Smooth muscle cell (in vitro differentiated cells): ENCODE measurements around the gene SIKE1. TPM values are rescaled to one million over a fixed set of nuclear protein-coding genes. Genes with fewer than 3 reads are reported as not detected.
A peak's percentile ranks its signal among the peaks of the same experiment; 100 is the strongest.

ENCODE experiments used
- DNase-seq: peaks from one replicate; lab custom pipeline; 2025; ENCODE audit not compliant: unreplicated experiment; lab: John Stamatoyannopoulos, UW
- H2AFZ ChIP-seq: fragments of 200-600 bp; sonication (generic); 2 replicates; pipeline ENCODE4 v1.6.0; 2016; ENCODE audit warnings: antibody characterized with exemption, low read depth, mild to moderate bottlenecking
- H3F3A ChIP-seq: fragments of 200-600 bp; sonication (generic); 2 replicates; pipeline ENCODE4 v1.6.0; 2017; ENCODE audit warnings: antibody characterized with exemption, low read depth
- H3K27ac ChIP-seq: fragments of 200-600 bp; sonication (generic); 2 replicates; pipeline ENCODE4 v1.5.1; 2016; ENCODE audit warnings: low read depth, mild to moderate bottlenecking
- H3K27me3 ChIP-seq: fragments of 200-600 bp; sonication (generic); 2 replicates; pipeline ENCODE4 v1.6.1; 2016; ENCODE audit warnings: low read depth, mild to moderate bottlenecking
- H3K36me3 ChIP-seq: fragments of 200-600 bp; sonication (generic); 2 replicates; pipeline ENCODE4 v1.5.1; 2016; ENCODE audit warnings: low read depth
- H3K4me1 ChIP-seq: fragments of 200-600 bp; sonication (generic); 2 replicates; pipeline ENCODE4 v1.5.1; 2016; ENCODE audit warnings: low read depth
- H3K4me2 ChIP-seq: fragments of 200-600 bp; sonication (generic); 2 replicates; pipeline ENCODE4 v1.6.0; 2016; ENCODE audit warnings: mild to moderate bottlenecking
- H3K4me3 ChIP-seq: fragments of 200-600 bp; sonication (generic); 2 replicates; pipeline ENCODE4 v1.5.1; 2016; ENCODE audit warnings: mild to moderate bottlenecking
- H3K79me2 ChIP-seq: fragments of 200-600 bp; sonication (generic); 2 replicates; pipeline ENCODE4 v1.6.0; 2016; ENCODE audit warnings: low read depth, mild to moderate bottlenecking
- H3K9ac ChIP-seq: fragments of 200-600 bp; sonication (generic); 2 replicates; pipeline ENCODE4 v1.6.0; 2016; ENCODE audit warnings: low read depth
- H3K9me3 ChIP-seq: fragments of 200-600 bp; sonication (generic); replicated peaks from 2 replicates; pipeline ENCODE4 v1.5.1; 2016; ENCODE audit warnings: low read depth
- H4K20me1 ChIP-seq: fragments of 200-600 bp; sonication (generic); 2 replicates; pipeline ENCODE4 v1.6.0; 2016; ENCODE audit warnings: low read depth
- WGBS: methylation state at CpG from one replicate; pipeline ENCODE4 v1.1.7; 2016; ENCODE audit warnings: low lambda C conversion rate; 5-methylcytosine and 5-hydroxymethylcytosine counted together
- polyA plus RNA-seq: library from polyadenylated mRNA; unstranded; fragments of >200 nt; fragmentation: Nextera tagmentation; extraction: Ambion mirVana; gene quantifications from 2 replicates; pipeline ENCODE4 v1.2.1, GENCODE V29; 2016
- total RNA-seq: library from RNA; depleted of rRNA; stranded (reverse); fragments of >200 nt; gene quantifications from 2 replicates; pipeline ENCODE4 v1.2.3, GENCODE V29; 2014
- TF ChIP-seq, protein P1 (sequence below): fragments of 200-600 bp; sonication (generic); IDR thresholded peaks from 2 replicates; pipeline ENCODE4 v1.5.1; 2017; ENCODE audit warnings: borderline replicate concordance, mild to moderate bottlenecking, antibody characterized with exemption; ENCODE audit not compliant: insufficient read depth, poor library complexity, severe bottlenecking

The SIKE1 gene
- total and polyA plus RNA-seq, 2 experiments from 2014 or later, result 37.0 to 70.5 TPM

GRCh38 chr1:114757455-114758255 lies 22.8 kb downstream of the SIKE1 start, which contains the start of gene CSDE1:
CSDE1 (minus strand) TSS chr1:114757984; CDS start chr1:114739890, 18,094 bp downstream.
- H4K20me1 ChIP-seq, result peaks cover 46% of the 10 kb centered on the region
- under 1% methylated on average over 50 of the region's 50 CpGs for WGBS

GRCh38 chr1:114756949-114757454 lies 23.5 kb downstream of the SIKE1 start:
- Histone ChIP-seq H3K9me3 (no peaks in the 10 kb centered on the region), H3K27ac (peak overlapping the region; percentile 99), H4K20me1 (peaks cover 53% of the 10 kb centered on the region), H3K4me2 (peak overlapping the region; percentile 95), H3F3A (peaks cover 3% of the 10 kb centered on the region), H3K4me3 (peak overlapping the region; percentile 83), H3K79me2 (peaks cover 52% of the 10 kb centered on the region), H3K36me3 (no peaks in the 10 kb centered on the region), H2AFZ (no peak overlapping the region), H3K9ac (peak overlapping the region; percentile 100), H3K4me1 (peaks cover 30% of the 10 kb centered on the region), H3K27me3 (no peaks in the 10 kb centered on the region)
- TF ChIP-seq, protein P1, sequence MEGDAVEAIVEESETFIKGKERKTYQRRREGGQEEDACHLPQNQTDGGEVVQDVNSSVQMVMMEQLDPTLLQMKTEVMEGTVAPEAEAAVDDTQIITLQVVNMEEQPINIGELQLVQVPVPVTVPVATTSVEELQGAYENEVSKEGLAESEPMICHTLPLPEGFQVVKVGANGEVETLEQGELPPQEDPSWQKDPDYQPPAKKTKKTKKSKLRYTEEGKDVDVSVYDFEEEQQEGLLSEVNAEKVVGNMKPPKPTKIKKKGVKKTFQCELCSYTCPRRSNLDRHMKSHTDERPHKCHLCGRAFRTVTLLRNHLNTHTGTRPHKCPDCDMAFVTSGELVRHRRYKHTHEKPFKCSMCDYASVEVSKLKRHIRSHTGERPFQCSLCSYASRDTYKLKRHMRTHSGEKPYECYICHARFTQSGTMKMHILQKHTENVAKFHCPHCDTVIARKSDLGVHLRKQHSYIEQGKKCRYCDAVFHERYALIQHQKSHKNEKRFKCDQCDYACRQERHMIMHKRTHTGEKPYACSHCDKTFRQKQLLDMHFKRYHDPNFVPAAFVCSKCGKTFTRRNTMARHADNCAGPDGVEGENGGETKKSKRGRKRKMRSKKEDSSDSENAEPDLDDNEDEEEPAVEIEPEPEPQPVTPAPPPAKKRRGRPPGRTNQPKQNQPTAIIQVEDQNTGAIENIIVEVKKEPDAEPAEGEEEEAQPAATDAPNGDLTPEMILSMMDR, result no peak
- no peak for DNase-seq
- under 1% methylated on average over 17 of the region's 17 CpGs for WGBS

More at GRCh38 chr1:114757455-114758255, 22.8 kb downstream of the SIKE1 start, which contains the start of gene CSDE1:
- Histone ChIP-seq H3K4me1 (peaks cover 30% of the 10 kb centered on the region), H3K9me3 (no peaks in the 10 kb centered on the region), H3F3A (peaks cover 3% of the 10 kb centered on the region), H3K4me3 (peak within 1 kb of the TSS; percentile 83), H3K36me3 (no peaks in the 10 kb centered on the region), H3K9ac (peak within 1 kb of the TSS; percentile 100), H3K27me3 (no peaks in the 10 kb centered on the region), H3K79me2 (peaks cover 46% of the 10 kb centered on the region), H2AFZ (peak within 1 kb of the TSS; percentile 91), H3K4me2 (peak within 1 kb of the TSS; percentile 95), H3K27ac (peak within 1 kb of the TSS; percentile 99)
- TF ChIP-seq, protein P1, result peak; percentile 39
- DNase-seq, result peak; percentile 78

- H3K9ac ChIP-seq, result peak overlapping the region; percentile 100
- H3F3A ChIP-seq, result peaks cover 3% of the 10 kb centered on the region
- peaks cover 60% of the 10 kb centered on the region for H4K20me1 ChIP-seq
- no peak overlapping the region for H2AFZ ChIP-seq
- H3K27ac ChIP-seq, result peak overlapping the region; percentile 99
- no peak for DNase-seq
- H3K9me3 ChIP-seq, result no peaks in the 10 kb centered on the region
- TF ChIP-seq, protein P1, result no peak
- H3K27me3 ChIP-seq, result no peaks in the 10 kb centered on the region
- H3K4me3 ChIP-seq, result peak overlapping the region; percentile 83
- H3K79me2 ChIP-seq, result peaks cover 60% of the 10 kb centered on the region
- H3K4me1 ChIP-seq, result peaks cover 30% of the 10 kb centered on the region
- H3K36me3 ChIP-seq, result no peaks in the 10 kb centered on the region
- WGBS, result 37% methylated on average over 14 of the region's 14 CpGs
- peak overlapping the region; percentile 95 for H3K4me2 ChIP-seq
Observed at GRCh38 chr1:114756009-114756892, 24.2 kb downstream of the SIKE1 start.
